ENCODE measurements around the gene CLEC18A. TPM values are rescaled to one million over a fixed set of nuclear protein-coding genes. Genes with fewer than 3 reads are reported as not detected.
"Not testable (repeated sequence)": the region's sequence is repeated elsewhere in the genome, so short reads cannot be mapped to it uniquely, and the experiment has no call there.

Gene CLEC18A
- 0.14 and 0.68 TPM in 2 replicates for total RNA-seq

- DNase-seq = not testable (repeated sequence)
Observed at GRCh38 chr16:69951017-69951671, at the start of gene CLEC18A. Gene CLEC18A (plus strand): TSS chr16:69951334. CDS start chr16:69951367, 33 bp downstream.

GRCh38 chr16:69903865-69904415 lies 47.2 kb upstream of the CLEC18A start:
- no peak for DNase-seq

- DNase-seq = no peak
Observed at GRCh38 chr16:69904495-69905170, 46.5 kb upstream of the CLEC18A start.

DNA sequence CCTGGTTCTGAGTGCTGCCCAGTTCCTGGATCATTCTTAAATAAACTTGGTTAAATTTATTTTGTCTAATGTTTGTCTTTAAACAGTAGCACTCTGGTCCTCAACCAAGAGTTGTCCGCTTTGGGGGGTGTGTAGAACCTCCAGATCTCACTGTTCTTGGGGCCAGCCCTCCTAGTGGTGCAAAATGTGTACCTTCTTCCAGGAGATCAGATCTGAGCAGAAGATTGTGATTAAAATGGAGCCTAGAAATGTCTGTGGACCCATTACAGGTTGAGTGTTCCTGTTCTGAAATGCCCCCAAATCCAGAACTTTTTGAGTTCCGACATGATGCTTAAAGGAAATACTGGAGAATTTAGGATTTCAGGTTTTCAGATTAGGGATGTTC lies 46.0 kb upstream of the CLEC18A start:
- no peak for DNase-seq

DNA sequence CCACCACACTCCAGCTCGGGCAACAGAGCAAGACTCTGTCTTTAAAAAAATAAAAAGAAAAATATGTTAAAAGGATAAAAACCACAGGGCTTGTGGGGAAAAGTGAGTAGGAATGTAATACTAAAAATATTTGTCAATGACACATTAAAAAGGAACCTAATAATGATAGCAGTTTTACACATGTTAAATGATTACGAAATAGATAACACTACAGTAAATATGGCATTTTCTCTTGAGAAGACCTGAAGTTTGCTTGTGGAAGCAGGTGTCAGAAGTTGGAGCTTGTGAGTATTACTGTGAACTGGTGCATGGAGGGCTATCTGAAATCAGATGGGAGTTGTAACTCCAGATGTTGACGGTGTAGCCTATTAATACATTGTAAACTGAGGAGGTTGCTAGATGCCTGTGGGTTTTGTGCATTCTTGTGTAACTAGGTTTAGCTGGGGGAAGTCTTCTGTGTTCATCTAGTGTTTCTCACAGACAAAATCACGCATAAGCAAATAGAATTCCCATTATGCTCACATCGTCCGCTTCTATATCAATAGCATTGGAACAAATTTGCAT lies 44.2 kb upstream of the CLEC18A start:
- DNase-seq = no peak

- DNase-seq = no peak
Observed at GRCh38 chr16:69909043-69909442, 42.1 kb upstream of the CLEC18A start.

- DNase-seq = no peak
Observed at GRCh38 chr16:69909760-69910159, 41.4 kb upstream of the CLEC18A start.

DNA sequence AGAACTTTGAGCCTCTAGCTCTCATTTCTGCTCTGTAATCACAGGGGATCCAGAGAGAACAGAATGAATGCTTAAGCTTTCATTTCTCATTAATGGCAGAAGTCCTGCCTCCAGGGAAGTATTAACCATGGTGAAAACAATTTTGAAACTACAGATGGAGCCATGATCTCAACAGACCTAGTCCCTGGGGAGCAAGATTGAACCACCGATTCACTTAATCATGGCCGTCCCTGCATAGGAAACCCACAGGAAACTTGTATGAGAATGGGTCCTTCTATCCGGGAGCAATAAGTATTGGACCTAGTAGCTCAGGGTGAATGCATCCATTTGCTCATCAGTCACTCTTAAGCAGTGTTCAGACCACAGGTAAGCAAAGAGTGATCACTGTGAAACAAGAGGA lies 40.2 kb upstream of the CLEC18A start:
- DNase-seq = no peak

DNA sequence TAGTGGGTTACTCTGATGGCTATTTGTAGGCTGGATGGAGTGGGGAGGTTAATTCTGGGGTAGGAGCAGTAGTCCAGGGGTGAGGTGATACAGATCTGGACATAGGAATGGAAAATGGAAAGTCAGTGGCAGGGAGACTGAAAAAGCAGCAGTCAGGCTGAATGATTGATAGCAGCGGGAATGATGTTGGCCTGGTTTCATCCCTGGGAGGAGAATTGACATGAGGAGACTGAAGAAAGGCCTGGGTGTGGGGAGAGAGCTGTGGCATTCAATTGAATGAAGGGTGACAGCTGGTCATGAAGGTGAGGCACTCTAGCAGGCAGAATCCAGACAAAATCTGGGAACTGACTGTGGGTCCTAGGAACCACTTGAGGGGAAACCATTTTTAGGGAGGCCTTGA lies 34.7 kb upstream of the CLEC18A start:
- no peak for DNase-seq

DNA sequence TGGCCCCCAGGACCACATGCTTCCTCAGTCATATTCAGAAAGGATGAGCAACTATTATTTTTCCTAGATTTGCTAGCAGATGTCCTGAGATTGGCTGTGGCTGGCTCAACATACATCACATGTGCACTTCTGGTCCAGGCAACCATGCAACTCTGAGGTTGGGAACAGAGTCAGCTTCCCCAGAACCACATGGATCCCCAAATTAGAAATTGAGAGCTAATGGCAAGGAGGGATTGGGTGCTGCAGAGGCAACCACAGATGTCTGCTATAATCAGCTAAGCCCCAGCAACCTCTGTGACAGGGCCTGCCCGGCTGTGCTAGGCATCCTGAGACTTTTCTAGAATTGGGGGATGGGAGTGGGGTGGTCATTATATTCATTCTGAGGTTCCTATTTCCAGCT lies 33.8 kb upstream of the CLEC18A start:
- no peak for DNase-seq

DNA sequence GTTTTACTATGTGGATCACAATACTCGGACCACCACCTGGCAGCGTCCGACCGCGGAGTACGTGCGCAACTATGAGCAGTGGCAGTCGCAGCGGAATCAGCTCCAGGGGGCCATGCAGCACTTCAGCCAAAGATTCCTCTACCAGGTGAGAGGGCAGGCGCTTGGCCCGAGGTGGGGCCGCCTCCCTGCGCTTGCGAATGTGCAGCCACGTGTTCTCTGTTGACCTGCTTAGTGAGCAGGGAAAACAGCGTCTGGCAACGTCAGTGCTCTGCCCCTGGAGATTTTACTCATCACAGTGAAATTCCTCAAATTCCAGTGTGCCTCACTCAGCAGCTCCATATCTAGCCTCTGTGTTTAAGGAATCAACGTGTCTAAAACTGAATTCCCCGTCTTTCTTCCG lies 33.4 kb upstream of the CLEC18A start:
- DNase-seq = peak; percentile 79

- no peak for DNase-seq
Observed at GRCh38 chr16:69918241-69918640, 32.9 kb upstream of the CLEC18A start.

DNA sequence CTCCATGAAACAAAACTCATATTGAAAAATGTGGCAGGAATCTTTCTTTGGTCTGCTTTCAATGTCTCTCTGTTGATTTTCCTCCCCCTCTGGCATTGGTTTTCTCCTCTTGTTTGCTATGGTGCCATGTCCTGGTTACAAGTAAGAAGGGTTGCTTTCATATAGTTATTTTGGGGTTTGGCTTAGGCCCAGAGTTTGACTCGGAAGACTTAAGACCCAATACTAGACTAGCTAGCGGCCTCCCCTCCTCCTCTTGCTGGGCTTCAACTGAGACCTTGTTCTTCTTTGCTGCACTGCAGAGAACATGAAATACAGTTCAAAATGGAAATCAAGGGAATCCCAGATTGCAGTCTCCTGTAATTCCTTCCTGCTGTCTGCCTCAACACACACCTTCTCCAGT lies 30.0 kb upstream of the CLEC18A start:
- DNase-seq = no peak

DNA sequence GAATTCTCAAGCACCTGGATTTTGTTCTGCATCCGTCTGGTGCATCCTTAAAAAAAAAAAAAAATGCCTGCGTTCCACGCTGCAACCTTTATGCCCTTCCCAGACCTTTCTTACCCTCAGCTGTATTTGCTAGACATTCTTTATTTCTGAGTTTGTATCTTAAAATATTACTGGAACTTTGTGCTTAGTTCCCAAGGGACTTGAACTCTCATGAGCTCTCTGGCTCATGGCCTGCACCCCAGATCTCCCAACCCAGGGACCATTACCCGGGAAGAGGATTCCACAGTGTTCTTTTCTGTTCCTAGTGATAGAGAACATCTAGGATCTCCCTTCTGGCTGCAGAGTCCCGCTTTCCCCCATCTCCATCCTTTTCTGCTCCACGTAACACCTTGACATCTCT lies 28.9 kb upstream of the CLEC18A start:
- DNase-seq = no peak

GRCh38 chr16:69924041-69924775 lies 26.9 kb upstream of the CLEC18A start:
- no peak for DNase-seq

GRCh38 chr16:69924777-69925191 lies 26.4 kb upstream of the CLEC18A start:
- DNase-seq = peak; percentile 69

DNA sequence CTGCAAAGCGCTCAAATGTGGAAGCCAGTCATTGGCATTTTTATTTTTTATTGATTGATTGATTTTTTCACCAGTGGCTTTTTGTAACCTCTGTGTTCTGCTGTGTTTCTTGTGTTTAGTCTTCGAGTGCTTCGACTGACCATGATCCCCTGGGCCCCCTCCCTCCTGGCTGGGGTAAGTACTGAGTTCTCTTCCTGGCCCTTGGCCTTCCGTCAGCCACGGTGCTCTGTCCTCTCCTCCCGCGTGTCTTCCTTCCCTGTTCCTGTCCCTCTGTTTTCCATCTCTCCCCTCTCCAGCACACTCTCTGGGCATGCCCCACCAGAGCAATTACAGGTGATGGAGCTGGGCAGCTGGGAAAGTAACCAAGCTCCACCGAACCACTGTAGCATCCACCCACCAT lies 25.8 kb upstream of the CLEC18A start:
- DNase-seq = no peak

- no peak for DNase-seq
Observed at GRCh38 chr16:69926241-69926640, 24.9 kb upstream of the CLEC18A start.

DNA sequence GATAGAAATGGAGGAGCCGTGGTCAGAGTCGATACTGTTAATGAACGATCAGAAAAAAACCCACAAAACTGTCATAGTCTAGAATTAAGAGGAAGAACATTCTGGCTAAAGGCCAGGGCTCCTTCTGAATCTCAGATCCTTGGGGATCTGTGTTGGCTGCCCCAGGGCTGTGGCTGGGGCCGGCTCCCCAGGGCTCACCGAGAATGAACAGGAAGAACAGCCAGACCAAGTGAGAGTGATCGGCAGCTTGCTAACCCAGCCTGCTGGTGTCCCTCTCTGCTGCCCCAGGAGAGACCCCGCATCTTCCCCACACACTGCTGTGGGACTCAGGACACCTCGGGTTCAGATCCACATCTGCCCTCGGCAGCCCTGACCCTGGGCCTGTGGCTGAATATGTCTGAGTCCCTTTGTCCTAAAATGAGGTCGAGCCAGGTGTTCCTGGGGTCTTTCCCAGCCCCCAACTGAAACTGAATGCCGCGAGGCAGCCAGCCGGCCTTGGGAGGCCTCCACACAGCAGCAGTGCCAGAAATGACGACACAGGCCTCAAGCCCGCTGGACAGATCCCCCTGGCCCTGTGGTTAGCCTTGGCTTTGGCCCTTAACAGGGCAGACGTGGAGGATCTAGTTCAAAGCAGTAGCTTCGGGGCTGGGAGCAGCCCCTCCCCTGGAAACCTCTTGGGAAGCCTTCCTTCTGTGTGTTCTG lies 23.9 kb upstream of the CLEC18A start:
- no peak for DNase-seq

- DNase-seq = no peak
Observed at GRCh38 chr16:69928856-69929400, 22.2 kb upstream of the CLEC18A start.

DNA sequence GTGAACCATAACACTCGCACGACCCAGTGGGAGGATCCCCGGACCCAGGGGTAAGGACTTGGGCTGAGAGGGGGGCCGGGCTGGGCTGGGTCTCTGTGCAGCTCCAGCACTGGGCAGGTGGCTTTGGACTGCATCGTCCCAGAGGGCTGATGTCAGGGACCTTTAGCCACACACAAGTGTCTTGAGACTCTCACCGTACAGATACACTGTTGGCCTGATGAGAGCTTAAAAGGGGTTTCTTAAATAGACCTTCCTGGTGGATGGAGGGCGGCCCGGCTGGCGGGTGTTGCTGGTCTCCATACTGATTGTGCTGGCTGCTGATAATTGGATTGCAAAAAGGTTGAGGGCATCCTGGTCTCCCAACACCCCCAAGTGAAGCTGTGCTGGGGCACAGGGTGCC lies 21.7 kb upstream of the CLEC18A start:
- no peak for DNase-seq

DNA sequence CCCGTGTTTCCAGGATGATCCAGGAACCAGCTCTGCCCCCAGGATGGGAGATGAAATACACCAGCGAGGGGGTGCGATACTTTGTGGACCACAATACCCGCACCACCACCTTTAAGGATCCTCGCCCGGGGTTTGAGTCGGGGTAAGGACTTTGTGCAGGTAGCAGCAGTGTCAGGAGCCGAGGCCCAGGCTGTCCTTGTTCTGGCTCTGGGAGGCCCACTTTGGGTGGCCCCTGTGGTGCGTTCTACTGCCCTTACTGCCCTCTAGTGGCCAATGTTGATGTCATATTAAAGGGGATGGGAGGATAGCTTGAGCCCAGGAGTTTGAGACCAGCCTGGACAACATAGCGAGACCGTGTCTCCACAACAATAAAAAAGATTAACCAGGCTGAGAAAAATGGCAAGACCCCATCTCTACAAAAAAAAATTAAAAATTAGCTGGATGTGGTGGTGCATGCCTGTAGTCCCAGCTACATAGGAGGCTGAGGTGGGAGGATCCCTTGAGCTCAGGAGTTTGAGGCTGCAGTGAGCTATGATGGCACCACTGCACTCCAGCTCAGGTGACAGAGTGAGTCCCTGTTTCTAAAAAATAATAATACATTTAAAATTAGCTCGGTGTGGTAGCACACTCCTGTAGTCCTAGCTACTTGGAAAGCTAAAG lies 20.9 kb upstream of the CLEC18A start:
- DNase-seq = peak; percentile 82
